Kidney glomerular epithelial cell (primary cell): ENCODE measurements around the gene PLEKHF1.

ENCODE experiments used
- DNase-seq: peaks from one replicate; lab custom pipeline; 2025; lab: John Stamatoyannopoulos, UW

PLEKHF1 gene

DNA sequence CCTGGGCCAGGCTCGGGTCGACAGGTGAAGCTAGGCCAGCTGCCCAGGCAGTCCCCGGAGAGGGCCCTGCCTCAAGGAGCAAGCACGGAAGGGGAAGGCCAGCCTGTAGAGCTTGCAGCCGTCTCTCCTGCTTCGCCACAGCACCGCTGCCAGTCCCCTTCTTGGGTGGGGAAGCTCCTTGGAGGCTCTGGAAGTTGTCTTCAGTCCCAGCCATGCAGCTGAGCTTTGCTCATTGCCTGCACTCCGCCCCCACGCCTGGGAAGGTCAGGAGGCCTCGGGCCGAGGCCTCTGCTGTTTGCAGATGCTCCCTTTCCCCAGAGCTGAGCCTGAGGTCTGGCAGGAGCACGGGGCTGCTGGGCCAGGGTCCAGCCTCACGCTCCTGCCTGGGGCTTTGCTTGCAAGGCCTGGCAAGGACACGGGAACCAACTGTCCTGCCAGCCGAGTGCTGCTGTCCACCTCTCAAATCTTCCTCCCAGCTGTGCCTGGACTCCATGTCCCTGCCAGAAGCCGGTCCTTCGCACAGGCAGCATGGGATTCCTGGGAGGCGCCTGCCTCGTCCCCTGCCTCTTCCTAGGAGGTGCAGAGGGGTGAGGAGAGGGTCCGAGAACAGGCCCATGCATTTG is 13.3 kb downstream of the PLEKHF1 start:
- DNase-seq: no peak

DNA sequence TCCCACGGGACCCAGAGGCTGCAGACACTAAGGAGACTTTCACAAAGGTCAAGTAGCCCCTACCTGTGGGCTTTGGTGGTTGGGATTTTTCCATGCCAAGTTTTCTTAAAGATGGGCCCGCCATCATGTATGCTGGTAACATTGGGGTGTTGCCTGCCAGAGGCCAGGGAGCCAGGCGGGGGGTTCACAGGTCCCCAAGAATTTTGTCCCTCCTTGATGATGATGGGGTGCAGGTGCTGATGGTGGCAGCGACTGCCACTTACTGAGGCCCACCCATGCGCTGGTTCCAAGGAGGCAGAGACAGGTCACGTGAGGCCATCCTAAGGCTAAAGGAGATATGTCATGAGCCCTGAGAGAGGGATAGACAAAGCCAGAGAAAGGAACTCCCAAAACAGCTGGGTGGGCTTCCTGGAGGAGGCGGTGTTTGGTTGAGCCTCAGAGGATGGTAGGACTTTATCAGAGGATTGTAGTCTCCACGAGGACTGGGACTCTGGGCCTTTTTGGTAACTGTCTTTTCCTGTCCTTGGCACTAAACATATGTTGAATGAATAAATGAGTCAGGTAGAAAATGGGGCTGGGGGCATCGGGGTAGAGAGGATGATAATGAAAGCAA is 14.4 kb downstream of the PLEKHF1 start:
- DNase-seq: no peak

DNA sequence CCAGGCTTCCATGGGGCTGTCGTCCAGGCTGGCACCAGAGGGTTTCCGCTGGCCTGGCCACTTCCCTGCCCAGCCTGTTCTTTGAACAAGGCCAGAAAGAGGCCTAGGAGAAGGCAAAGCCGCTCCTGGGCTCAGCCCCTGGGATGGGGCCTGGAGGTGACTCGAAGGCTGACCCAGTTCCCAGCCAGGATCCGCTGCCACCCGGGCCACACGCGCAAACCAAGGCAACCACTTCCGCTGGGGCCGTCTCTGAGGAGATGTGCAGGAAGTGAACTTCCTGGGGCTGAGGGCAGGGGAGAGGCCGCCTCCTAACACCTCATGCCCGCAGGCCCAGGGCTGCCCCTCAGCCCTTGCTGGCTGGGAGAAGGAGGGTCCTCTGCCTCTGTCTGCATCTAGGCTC is 15.2 kb downstream of the PLEKHF1 start:
- DNase-seq: no peak

DNA sequence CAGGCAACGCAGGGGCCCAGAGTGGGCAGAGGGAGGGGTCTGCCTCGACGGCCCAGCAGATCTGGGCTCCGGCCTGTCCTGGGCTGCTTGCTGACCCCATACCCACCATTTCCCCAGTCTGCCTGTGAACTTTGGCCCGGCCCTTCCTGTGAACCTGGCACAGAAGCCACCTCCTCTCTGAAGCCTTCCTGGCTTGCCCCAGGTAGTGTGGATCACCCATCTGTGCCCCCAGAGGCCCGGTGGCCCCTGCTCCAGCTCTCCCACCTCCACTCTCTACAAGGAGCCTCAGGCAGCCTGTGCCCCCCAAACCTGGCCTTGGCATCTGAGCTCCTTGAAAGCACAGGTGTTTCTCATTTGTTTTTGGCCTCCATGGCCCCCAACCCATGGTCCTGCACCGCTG is 15.7 kb downstream of the PLEKHF1 start:
- DNase-seq: no peak

DNA sequence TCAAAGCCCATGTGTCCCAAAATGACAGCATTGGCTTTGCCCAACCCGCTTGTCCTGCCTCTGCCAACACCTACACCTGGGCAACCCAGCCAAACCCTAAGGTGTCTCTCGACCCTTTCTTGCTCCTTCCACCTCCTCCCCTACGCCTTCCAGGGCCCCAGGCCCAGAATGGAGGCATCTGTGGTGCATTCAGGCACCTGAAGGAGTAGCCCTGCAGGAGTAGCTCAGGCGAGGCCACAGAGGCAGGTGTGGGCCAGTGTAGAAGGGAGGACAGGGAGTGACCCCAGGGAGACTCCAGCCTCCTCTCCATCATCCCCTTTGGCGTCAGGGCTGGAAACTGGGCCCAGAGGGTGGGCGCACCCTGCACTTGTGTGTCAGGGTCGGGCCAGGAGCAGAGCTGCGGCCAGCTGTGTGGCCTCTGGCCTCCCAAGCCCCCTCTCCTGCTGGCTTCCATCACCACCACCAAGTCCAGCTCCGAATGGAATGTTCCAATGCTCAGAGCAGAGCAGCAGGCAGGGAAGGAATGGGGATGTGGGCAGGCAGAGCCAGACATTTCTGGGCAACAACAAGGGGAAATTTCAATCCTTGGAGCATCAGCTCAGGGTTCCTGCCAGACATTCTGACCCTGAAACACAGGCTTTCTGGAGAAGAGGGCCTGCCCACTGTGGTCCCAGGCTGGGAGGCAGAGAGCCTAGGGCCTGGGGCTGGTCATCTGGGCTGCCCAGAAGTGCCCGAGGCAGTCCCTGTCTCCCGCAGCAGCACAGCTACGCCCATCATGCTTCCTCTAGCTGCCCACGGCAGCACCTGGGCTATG is 16.4 kb downstream of the PLEKHF1 start:
- DNase-seq: no peak

DNA sequence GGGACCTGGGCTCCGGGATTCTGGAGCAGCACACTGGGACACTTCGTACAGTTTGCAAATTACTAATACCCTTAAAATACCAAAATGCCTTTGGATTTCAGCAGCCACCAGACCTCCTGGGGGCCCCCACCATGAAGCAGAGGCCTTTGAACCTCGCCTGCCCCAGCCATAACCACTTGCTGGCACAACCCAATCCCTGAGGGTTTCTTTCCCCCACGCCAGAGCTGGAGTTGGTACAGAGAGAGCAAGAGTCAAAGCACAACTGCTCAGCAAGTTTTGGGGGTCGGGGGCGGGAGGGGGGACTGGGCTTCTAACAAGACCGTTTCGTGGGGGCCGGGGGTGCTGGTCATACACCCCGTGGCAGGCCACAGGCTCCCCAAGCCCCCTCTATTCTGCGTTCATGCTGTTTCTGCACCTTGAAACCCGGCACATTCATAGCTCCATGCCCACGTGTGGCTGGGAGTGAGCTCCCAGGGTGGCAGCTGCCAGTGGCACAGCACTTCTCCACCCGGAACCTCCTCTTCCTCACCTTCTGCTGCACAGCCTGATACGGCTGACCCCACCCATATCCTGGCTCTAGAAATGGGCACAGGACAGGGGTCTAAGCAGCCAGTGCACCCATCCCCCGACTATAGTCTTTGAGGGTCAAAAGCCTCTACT is 17.1 kb downstream of the PLEKHF1 start:
- no peak for DNase-seq

DNA sequence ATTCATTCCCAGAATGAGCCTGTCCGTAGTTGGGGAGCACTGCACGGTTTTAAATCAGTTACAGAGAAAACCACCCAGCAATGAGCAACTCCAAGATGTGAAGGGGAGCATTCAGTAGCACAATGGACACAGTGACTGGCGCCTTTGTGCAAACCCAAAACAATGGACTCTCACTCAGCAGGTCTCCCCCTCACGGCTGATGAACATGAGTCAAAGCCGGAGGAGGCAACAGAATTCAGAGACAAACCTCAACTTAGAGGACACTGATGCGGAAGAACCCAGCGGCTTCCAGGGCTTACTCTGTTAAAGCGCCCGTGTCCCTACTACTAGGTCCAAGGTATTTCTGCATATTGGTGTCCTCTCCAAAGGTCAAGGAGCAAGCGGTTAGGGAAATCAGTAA is 17.7 kb downstream of the PLEKHF1 start:
- DNase-seq: peak; percentile 34

DNA sequence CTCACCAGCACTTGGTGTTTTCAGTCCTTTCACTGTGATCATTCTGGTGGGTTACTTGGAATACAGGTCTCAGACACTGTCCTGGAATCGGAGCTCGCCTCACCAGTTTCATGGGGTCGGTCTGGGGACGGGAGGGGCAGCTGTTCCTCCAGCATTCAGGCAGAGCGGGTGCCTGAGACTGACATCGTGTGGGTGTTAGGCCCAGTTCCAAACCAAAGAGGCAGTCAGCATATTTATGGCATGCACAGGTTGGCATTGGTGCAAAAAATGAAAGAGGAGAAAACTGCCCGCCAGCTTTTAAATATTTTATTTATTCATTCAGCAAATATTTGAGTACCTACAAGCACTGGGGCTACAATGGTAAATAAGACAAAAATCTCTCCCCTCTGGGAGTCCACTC is 20.1 kb downstream of the PLEKHF1 start:
- DNase-seq: no peak

DNA sequence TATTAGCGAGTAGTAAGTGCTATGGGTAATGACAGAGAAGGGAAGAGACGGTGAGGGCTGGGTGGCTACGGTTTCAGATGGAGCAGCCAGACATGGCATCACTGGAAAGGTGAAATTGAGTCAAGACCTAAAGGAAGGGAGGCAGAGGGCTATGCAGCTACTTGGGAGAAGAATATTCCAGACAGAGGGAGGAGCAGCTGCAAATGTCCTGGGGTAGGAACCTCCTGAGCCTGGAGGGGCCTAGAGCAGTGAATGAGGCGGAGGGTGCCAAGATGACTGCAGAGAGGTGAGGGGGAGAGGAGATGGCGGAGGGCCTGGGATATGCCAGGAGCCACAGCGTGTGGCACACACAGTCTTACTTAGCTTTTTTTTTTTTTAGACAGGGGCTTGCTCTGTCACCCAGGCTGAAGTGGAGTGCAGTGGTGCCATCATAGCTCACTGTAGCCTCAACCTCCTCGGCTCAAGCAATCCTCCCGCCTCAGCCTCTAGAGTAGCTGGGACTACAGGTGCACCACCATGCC is 21.1 kb downstream of the PLEKHF1 start:
- DNase-seq: no peak

DNA sequence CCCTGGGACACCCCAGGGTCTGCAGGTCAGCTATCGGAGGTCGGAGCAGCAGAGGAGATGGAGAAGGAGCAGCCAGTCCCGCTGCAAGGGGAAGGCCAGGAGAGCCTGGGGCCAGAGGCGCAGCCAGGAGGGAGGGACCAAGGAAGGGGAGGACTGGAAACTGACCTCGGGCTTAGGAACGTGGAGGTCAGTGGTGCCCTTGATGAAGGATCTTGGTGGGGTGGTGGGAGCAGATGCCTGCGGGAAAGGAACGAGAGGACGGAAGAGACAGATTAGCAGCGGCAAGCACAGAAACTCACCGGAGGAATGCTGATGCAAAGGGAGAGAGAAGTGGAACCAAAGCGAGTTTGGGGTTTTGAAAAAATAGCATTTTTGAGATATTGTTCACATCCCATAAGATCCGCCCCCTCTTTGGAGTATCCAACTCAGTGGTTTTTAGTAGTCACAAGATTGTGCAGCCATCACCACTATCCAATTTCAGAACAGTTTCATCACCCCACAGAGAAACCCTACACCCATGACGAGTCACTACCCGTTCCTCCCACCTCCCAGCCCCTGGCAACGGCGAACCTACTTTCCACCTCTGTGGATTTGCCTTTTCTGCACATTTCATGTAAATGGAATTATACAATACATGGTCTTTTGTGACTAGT is 22.1 kb downstream of the PLEKHF1 start:
- peak; percentile 79 for DNase-seq

DNA sequence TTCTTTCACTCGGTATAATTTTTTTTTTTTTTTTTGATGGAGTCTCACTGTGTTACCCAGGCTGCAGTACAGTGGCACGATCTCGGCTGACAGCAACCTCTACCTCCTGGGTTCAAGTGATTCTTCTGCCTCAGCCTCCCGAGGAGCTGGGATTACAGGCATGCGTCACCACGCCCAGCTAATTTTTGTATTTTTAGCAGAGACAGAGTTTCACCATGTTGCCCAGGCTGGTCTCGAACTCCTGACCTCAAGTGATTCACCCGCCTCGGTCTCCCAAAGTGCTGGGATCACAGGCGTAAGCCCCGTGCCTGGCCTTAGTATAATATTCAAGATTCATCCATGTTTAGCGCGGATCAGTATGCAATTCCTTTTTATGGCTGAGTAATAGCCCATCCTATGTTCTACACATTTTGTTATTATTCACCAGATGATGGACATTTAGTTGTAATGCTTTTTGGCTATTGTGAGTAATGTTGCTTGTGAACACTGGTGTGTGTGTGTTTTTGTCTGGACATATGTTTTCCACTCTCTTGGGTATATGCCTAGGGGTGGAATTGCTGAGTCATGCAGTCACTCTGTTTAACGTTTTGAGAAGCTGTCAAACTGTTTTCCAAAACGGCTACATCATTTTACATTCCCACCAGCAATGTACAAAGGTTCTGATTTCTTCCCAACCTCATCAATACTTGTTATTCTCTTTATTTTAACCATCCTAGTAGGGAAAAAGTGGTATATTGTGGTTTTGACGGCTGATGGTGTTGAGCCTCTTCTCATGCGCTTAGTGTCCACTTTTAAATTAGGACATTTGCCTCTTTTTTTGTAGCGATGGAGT is 22.9 kb downstream of the PLEKHF1 start:
- DNase-seq: no peak

DNA sequence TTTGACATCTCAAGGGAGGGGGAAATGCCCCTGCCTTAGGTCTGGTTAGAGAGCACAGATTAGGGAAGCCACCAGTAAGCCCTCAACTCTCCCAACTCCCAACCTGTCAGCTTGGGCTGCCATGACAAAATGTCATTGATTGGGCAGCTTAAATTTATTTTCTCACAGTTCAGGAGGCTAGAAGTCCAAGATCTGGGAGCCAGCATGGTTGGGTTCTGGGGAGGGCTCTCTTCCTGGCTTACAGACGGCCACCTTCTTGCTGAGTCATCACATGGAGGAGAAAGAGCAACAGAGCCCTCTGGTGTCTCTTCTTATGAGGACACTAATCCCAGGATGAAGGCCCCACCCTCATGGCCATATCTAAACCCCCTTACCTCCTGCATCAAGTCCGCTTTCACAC is 25.6 kb downstream of the PLEKHF1 start:
- DNase-seq: no peak

DNA sequence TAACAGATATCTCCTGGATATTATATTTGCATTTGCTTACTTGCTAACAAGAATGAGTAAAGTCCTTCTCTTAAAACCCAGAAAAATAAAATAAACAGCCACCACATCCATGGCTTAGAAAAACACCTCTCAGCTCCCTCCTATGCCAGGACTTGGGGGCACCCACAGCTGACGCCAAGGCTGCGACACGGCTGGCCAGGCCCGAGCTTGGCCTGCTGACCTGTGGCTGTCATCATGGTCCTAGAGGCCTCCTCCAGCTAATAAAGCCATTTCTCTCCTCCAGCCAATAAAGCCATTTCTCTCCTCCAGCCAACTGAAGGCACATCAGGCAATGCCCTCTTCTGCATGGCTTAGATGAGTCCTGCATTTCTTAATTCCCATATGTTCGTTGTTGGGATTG is 28.9 kb downstream of the PLEKHF1 start:
- no peak for DNase-seq

DNA sequence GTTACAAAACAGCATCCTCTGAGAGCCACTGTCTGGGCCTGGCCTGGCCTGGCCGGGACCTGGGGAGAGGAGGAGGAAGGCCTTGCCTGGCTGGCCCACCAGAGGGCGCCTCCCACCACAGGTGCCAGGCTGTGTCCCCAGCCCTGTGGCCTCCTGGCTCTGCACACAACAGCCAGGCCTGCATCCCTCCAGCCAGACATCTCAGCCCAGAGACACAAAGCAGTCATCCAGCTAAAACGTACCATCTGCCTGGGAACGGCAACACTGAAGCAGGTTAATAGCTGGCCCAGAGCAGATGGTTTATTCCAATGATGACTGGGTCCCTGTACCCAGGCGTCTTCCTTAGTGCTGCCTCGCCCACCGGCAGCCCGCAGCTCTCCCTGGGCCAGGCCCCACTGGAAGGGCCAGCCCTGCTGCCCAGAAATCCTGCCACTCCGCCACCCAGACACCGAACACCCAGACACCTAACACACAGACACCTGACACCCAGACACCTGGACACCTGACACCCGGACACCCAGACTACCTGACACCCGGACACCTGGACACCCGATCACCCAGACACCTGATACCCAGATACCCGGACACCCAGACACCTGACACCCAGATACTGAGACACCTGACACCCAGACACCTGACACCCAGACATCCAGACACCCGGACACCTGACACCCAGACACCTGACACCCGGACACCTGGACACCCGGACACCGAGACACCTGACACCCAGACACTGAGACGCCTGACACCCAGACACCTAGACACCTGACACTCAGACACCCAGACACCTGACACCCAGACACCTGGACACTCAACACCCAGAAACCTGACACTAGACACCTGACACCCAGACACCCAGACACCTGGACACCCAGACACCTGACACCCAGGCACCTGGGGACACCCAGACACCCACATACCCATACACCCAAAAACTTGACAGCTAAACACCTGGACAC is 29.7 kb downstream of the PLEKHF1 start:
- peak; percentile 29 for DNase-seq

DNA sequence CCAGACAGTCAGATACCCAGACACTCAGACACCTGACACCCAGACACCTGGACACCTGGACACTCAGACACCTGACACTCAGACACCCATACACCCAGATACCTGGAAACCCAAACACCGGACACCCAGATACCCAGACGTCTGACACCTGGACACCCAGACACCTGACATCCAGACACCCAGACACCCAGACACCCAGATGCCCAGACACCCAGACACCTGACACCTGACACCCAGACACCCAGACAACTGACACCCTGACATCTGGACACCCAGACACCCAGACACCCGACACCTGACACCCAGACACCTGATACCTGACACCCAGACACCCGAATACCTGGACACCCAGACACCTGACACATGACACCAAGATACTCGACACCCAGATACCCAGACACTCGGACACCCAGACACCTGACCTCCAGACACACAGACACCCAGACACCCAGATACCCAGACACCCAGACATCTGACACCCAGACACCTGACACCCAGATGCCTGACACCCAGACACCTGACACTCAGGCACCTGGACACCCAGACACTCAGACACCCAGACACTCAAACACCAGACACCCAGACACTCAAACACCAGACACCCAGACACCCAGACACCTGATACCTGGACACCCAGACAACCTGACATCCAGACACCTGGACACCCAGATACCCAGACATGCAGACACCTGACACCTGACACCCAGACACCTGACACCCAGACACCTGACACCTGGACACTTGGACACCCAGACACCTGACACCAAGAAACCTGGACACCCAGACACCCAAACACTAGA is 30.7 kb downstream of the PLEKHF1 start:
- DNase-seq: no peak

DNA sequence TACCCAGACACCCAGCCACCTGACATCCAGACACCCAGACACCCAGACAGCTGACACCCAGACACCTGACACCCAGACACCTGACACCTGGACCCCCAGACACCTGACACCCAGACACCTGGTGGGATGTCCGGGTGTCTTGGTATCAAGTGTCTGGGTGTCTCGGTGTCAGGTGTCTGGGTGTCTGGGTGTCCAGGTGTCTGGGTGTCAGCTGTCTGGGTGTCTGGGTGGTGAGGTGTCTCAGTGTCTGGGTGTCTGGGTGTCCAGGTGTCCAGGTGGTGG is 31.2 kb downstream of the PLEKHF1 start:
- no peak for DNase-seq

DNA sequence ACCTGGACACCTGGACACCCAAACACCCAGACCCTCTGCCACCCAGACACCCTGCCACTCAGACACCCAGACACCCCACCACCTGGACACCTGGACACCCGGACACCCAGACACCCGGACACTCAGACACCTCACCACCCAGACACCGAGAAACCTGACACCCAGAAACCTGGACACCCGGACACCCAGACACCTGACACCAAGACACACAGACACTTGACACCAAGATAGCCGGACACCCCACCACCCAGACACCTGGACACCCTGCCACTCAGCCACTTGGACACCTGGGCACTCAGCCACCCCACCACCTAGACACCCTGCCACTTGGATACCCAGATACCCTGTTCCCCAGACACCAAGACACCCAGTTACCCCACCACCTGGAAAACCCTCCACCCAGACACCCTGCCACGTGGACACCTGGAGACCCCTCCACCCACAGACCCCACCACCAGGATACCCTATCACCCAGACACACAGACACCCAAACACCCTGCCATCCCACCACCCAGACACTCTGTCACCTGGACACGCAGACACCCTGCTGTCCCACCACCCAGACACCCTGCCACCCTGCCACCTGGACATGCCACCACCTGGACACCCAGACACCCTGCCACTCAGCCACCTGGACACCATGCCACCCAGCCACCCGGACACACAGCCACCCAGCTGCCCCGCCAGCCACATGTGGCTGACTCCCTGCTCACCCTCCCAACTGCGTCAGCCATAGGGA is 32.4 kb downstream of the PLEKHF1 start:
- DNase-seq: no peak

DNA sequence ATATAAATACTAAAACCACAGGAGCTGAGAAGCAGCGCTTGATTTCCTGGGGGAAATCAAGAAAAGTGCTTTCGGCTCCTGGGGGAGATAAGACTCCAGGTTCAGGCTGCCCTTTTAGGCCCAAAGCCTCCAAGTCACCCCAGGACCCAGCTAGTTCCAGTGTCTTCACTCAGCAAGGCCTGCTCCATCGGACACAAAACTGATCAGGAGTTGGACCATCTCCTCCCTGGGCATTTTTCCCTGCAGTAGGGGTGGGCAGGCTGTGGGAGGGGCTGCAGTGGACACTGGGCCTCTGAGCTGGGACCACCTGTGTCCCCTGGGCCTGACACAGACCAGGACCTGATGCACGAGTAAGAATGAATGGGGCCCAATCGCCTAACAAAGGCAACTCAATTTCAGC is 34.6 kb downstream of the PLEKHF1 start:
- no peak for DNase-seq

DNA sequence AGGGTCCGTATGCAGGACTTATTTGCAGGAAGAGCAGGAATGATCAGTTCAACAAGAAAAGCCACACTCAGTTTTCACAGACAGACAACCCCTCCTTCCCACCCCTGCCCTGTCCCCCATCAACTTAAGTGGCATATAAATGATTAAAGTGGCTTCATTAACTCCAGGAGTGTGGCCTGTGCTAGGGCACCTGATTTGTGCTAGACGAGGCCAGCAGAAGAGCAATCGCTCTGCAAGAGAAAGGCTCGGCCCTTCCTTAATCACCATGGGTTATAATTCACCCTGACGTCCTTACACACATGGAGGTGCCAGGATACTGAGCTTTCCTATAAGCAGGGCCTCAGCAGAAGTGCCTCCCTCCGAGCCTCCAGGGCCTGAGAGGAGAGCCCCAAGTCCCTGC is 35.2 kb downstream of the PLEKHF1 start:
- DNase-seq: no peak
